ENCODE data around the gene SLC25A44.

DNA sequence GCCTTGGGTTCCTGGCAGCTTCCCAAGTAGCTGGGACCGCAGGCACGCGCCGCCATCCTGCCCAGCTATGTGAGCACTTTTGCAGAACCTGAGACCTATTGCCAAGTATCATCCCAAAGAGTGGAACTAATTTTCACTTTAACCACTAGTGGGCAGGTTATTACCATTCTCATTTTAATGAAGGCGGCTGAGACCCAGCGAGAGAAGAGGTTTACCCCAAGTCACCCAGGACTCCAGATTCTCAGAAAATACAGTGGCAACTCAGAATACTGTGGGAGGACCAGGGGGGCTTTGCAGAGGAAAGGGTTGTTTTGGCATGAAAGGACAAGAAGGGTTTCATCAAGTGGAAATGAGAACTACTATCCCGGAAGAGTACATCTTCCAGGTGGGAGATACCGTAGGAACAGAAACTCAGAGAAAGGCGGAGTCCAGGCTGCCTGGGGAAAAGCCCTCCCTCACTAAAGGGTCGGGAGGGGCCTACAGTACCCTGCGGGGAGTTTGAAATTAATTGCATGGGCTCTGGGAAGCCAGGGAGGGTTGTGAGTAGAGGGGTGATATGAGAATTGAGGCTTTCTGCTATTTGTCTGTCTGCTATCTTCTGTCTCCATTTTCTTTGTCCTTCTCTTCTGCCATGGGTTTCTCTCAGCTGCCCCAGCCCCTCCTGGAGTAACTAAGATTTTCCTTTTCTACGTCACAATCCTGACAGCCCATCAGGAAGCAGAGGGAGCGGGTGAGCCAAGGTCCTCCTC, 47.7 kb upstream of the SLC25A44 start:
- TF ChIP-seq, protein P1, sequence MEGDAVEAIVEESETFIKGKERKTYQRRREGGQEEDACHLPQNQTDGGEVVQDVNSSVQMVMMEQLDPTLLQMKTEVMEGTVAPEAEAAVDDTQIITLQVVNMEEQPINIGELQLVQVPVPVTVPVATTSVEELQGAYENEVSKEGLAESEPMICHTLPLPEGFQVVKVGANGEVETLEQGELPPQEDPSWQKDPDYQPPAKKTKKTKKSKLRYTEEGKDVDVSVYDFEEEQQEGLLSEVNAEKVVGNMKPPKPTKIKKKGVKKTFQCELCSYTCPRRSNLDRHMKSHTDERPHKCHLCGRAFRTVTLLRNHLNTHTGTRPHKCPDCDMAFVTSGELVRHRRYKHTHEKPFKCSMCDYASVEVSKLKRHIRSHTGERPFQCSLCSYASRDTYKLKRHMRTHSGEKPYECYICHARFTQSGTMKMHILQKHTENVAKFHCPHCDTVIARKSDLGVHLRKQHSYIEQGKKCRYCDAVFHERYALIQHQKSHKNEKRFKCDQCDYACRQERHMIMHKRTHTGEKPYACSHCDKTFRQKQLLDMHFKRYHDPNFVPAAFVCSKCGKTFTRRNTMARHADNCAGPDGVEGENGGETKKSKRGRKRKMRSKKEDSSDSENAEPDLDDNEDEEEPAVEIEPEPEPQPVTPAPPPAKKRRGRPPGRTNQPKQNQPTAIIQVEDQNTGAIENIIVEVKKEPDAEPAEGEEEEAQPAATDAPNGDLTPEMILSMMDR (IDR thresholded peaks at IDR 0.05): peak; percentile 64 to 85 (median 73)
- TF ChIP-seq POLR2A (IDR thresholded peaks at IDR 0.05) (no peak), EP300 (IDR thresholded peaks at IDR 0.05; ENCODE audit: low read depth) (no peak)
